Measurements from ENCODE around the gene FHIT.

The FHIT gene

DNA sequence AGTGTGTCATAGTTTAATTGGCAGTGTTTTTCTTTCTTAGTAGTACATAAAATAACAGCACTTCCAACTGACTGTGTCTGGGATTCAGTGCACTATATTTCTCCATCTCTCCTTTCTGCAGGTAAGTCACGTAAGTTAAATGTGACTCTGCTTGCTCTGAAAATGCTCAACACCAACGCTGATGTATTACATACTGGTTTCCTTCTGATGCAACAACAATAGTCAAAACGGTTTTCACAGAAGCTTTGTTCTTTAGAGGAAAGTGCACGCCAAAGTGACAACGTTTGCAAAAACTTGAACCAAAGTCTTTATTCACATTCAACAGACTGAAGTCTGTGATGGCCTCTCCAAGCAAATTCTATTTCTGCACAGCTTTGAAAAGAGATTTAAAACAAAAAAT lies 1494.3 kb downstream of the FHIT start:
- Histone ChIP-seq H3K27me3 (ENCODE audit: low read length) (no peaks in the 10 kb centered on the region), H3K36me3 (ENCODE audit: low read length) (no peaks in the 10 kb centered on the region), H3K9me2 (replicated peaks; ENCODE audit: insufficient read depth, low read length) (no peaks in the 10 kb centered on the region), H3F3A (ENCODE audit: insufficient read depth) (no peaks in the 10 kb centered on the region), H3K4me3 (ENCODE audit: insufficient read depth, low read length, poor library complexity, severe bottlenecking) (no peak overlapping the region), H3K4me2 (ENCODE audit: low read depth, low read length, poor library complexity, severe bottlenecking) (no peak overlapping the region), H3K9ac (ENCODE audit: low read length) (no peak overlapping the region), H3K79me2 (ENCODE audit: insufficient read depth, low read length) (no peaks in the 10 kb centered on the region), H2AFZ (ENCODE audit: low read depth, low read length, severe bottlenecking) (no peak overlapping the region), H3K9me3 (ENCODE audit: insufficient read depth, low read length) (no peaks in the 10 kb centered on the region), H4K20me1 (ENCODE audit: low read depth, low read length) (no peaks in the 10 kb centered on the region), H3K27ac (ENCODE audit: low read depth, low read length) (no peak overlapping the region)
- no peak for TF ChIP-seq EZH2phosphoT487 (conservative IDR thresholded peaks at IDR 0.05; ENCODE audit: low read length)
- TF ChIP-seq, protein P1, sequence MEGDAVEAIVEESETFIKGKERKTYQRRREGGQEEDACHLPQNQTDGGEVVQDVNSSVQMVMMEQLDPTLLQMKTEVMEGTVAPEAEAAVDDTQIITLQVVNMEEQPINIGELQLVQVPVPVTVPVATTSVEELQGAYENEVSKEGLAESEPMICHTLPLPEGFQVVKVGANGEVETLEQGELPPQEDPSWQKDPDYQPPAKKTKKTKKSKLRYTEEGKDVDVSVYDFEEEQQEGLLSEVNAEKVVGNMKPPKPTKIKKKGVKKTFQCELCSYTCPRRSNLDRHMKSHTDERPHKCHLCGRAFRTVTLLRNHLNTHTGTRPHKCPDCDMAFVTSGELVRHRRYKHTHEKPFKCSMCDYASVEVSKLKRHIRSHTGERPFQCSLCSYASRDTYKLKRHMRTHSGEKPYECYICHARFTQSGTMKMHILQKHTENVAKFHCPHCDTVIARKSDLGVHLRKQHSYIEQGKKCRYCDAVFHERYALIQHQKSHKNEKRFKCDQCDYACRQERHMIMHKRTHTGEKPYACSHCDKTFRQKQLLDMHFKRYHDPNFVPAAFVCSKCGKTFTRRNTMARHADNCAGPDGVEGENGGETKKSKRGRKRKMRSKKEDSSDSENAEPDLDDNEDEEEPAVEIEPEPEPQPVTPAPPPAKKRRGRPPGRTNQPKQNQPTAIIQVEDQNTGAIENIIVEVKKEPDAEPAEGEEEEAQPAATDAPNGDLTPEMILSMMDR (IDR thresholded peaks at IDR 0.05; ENCODE audit: insufficient read depth, low read length, poor library complexity, severe bottlenecking), result no peak

DNA sequence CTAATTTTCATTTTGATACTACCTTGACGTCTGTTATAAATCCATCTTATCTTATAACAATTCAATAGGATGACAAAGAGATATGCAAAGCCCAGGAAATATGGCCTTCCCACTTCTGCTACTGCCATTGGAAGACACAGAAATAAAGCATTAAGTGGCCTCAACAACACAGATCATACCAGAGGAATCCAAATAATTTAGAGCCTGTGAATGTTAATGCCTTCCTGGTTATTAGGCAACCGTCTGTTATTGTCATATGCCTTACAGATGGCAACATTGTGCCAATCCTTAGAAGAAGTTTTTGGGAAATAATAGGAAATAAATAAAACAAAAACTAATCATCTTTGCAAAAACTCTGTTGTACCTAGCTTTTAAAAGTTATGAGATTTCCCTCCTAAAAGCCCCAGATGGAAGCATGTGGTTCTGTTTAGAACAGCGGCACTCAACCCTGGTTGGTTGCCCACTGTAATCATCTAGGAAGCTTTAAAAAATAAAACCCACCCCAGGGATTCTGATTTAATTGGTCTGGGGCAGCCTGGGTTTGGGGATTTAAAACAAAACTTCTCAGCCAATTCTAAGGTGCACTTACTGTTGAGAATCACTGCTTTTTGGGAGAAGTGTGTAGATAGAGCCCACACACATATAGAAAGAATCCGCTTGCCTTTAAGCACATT lies 1496.7 kb downstream of the FHIT start:
- no peak overlapping the region for H3K9ac ChIP-seq (ENCODE audit: low read length)
- no peaks in the 10 kb centered on the region for H4K20me1 ChIP-seq (ENCODE audit: low read depth, low read length)
- no peak overlapping the region for H3K27ac ChIP-seq (ENCODE audit: low read depth, low read length)
- H3K4me2 ChIP-seq (ENCODE audit: low read depth, low read length, poor library complexity, severe bottlenecking), result no peak overlapping the region
- TF ChIP-seq, protein P1 (IDR thresholded peaks at IDR 0.05; ENCODE audit: insufficient read depth, low read length, poor library complexity, severe bottlenecking), result no peak
- TF ChIP-seq EZH2phosphoT487 (conservative IDR thresholded peaks at IDR 0.05; ENCODE audit: low read length), result no peak
- no peaks in the 10 kb centered on the region for H3F3A ChIP-seq (ENCODE audit: insufficient read depth)
- H3K4me3 ChIP-seq (ENCODE audit: insufficient read depth, low read length, poor library complexity, severe bottlenecking), result no peak overlapping the region
- no peaks in the 10 kb centered on the region for H3K79me2 ChIP-seq (ENCODE audit: insufficient read depth, low read length)
- H2AFZ ChIP-seq (ENCODE audit: low read depth, low read length, severe bottlenecking), result no peak overlapping the region
- no peaks in the 10 kb centered on the region for H3K9me3 ChIP-seq (ENCODE audit: insufficient read depth, low read length)
- no peaks in the 10 kb centered on the region for H3K36me3 ChIP-seq (ENCODE audit: low read length)
- H3K27me3 ChIP-seq (ENCODE audit: low read length), result no peaks in the 10 kb centered on the region
- H3K9me2 ChIP-seq (replicated peaks; ENCODE audit: insufficient read depth, low read length), result no peaks in the 10 kb centered on the region

DNA sequence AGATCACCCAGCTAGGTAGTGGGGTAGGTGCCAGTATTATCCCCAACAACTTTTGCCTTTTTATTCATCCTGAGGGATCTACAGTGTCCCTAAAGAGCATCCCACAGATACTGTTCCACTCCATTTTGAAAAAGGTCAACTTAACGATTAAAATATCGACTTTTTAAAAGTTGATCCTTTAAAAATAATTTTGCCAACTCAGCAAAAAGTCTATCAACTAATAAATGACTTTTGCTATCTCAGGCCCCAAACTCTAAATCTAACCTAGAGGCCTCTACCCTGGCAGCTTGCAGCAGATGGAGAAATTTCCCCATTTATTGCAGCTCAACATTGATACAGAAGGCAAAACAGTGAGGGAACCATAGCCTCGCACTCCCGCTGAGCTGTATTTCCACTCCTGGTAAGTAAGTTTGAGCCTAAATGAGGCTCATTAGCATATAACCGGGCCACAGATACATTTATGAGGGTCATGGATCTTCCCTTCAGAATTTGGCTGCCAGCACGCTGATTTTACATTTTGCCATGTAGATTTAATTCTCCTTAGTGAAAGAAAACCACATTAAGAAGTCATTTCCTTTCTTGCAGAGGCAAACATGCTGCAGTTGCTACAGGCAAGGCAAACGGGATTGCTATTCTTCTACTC lies 1497.3 kb downstream of the FHIT start:
- no peaks in the 10 kb centered on the region for H3K79me2 ChIP-seq (ENCODE audit: insufficient read depth, low read length)
- H3K27me3 ChIP-seq (ENCODE audit: low read length), result no peaks in the 10 kb centered on the region
- H3K9ac ChIP-seq (ENCODE audit: low read length), result no peak overlapping the region
- no peaks in the 10 kb centered on the region for H3K9me2 ChIP-seq (replicated peaks; ENCODE audit: insufficient read depth, low read length)
- H3K4me2 ChIP-seq (ENCODE audit: low read depth, low read length, poor library complexity, severe bottlenecking), result no peak overlapping the region
- no peak overlapping the region for H3K27ac ChIP-seq (ENCODE audit: low read depth, low read length)
- no peaks in the 10 kb centered on the region for H3K36me3 ChIP-seq (ENCODE audit: low read length)
- H4K20me1 ChIP-seq (ENCODE audit: low read depth, low read length), result no peaks in the 10 kb centered on the region
- no peak overlapping the region for H3K4me3 ChIP-seq (ENCODE audit: insufficient read depth, low read length, poor library complexity, severe bottlenecking)
- H3K9me3 ChIP-seq (ENCODE audit: insufficient read depth, low read length), result no peaks in the 10 kb centered on the region
- TF ChIP-seq EZH2phosphoT487 (conservative IDR thresholded peaks at IDR 0.05; ENCODE audit: low read length), result no peak
- TF ChIP-seq, protein P1 (IDR thresholded peaks at IDR 0.05; ENCODE audit: insufficient read depth, low read length, poor library complexity, severe bottlenecking), result no peak
- no peaks in the 10 kb centered on the region for H3F3A ChIP-seq (ENCODE audit: insufficient read depth)
- no peak overlapping the region for H2AFZ ChIP-seq (ENCODE audit: low read depth, low read length, severe bottlenecking)
